A549 treated with Hydrocortisone at 1 μM for 4 hours (cell line): Measurements from ENCODE around the gene MCMBP. TPM values are rescaled to one million over a fixed set of nuclear protein-coding genes. Genes with fewer than 3 reads are reported as not detected.

Experiments
- total RNA-seq: library from RNA; stranded (reverse); fragments of 200-300 nt; extraction: Qiagen RNA extraction; gene quantifications from 5 replicates; pipeline ENCODE4 v1.2.3, GENCODE V29; 2022

The MCMBP gene, protein sequence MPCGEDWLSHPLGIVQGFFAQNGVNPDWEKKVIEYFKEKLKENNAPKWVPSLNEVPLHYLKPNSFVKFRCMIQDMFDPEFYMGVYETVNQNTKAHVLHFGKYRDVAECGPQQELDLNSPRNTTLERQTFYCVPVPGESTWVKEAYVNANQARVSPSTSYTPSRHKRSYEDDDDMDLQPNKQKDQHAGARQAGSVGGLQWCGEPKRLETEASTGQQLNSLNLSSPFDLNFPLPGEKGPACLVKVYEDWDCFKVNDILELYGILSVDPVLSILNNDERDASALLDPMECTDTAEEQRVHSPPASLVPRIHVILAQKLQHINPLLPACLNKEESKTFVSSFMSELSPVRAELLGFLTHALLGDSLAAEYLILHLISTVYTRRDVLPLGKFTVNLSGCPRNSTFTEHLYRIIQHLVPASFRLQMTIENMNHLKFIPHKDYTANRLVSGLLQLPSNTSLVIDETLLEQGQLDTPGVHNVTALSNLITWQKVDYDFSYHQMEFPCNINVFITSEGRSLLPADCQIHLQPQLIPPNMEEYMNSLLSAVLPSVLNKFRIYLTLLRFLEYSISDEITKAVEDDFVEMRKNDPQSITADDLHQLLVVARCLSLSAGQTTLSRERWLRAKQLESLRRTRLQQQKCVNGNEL
- 76.8 to 92.4 TPM (median 89.8 TPM) in 5 replicates for total RNA-seq

DNA sequence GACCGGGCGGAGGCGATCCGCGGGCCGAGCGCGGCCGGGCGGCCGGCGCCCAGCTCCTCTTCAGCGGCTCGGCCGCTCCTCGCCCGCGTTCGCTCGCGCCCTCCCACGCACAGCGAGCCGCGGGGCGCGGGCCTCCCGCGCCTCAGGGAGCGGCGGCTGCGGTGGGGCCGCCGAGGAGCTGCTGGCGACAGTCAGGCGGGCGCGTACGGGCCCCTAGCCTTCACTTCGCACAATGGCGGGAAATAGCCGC, at the start of gene MCMBP:
Gene MCMBP, minus strand, starts transcription at position 234 of the 250 bp plus-strand sequence. CDS start 259 bp downstream, outside the sequence.

DNA sequence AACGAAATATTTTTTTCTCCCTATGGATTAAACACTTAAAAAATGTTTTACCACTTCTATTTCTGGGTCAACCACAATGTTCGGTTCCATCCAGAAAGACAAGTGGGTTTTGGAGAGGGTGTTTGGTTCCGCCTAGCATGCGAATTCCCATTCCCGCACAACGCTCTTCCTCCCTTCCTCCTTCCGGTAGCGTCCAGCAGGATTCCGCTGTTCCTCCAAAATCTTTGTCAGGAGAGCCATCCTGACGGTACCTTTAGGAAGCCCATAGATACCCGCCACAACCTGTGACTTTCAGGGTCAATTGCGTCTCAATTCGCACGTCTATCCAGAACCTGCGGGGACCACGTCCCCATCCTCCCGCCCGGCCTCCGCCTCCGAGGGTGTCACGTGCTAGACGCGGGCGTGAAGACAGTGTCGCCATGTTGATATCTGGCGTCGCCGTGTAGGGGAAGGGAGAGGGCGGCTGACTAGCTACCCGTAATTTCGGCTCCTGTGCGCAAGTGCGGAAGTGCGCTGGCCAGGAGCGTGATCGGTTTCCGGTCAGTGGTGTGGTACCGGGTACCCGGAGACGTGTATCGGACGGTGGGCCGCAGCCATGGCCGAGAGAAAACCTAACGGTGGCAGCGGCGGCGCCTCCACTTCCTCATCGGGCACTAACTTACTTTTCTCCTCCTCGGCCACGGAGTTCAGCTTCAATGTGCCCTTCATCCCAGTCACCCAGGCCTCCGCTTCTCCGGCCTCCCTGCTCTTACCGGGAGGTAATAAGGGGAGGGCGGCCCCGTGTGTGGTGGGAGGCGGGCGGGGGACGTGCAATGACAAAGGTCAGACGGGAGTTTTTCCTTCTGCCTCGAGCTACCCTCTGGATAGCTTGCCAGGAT, 19.8 kb upstream of the MCMBP start, which contains the start of gene SEC23IP:
Gene SEC23IP, plus strand, starts transcription at position 543 of the 878 bp plus-strand sequence. Its CDS starts 53 bp downstream, at position 596.

Other genes starting within 250 kb of the MCMBP start
- gene BAG3, start 221.5 kb downstream of the MCMBP start, total RNA-seq = 230 to 264 TPM (median 258 TPM) in 5 replicates
- 8.3 to 11.4 TPM (median 10.5 TPM) in 5 replicates for gene INPP5F, start 146.8 kb downstream of the MCMBP start, total RNA-seq
- 43.0 to 50.5 TPM (median 49.0 TPM) in 5 replicates for gene SEC23IP, start 19.9 kb upstream of the MCMBP start, total RNA-seq